GM21717 (cell line): ENCODE measurements around the gene SFXN2.
"Not testable (repeated sequence)": the region's sequence is repeated elsewhere in the genome, so short reads cannot be mapped to it uniquely, and the experiment has no call there.

Experiments used
- ATAC-seq: cut with Tn5 transposase; IDR thresholded peaks from one replicate; pipeline ENCODE4 v1.9.1; 2021; ENCODE audit warnings: mild to moderate bottlenecking, moderate library complexity; ENCODE audit not compliant: unreplicated experiment

The SFXN2 gene

GRCh38 chr10:102752266-102752930, 38.0 kb downstream of the SFXN2 start:
- no peak for ATAC-seq

GRCh38 chr10:102752934-102753664, 38.7 kb downstream of the SFXN2 start:
- no peak for ATAC-seq

GRCh38 chr10:102753718-102754117, 39.3 kb downstream of the SFXN2 start:
- ATAC-seq, result no peak

GRCh38 chr10:102757323-102757722, 42.9 kb downstream of the SFXN2 start:
- ATAC-seq, result no peak

- no peak for ATAC-seq
These were observed 44.0 kb downstream of the SFXN2 start for GRCh38 chr10:102758240-102758932.

- not testable (repeated sequence) for ATAC-seq
These were observed 44.5 kb downstream of the SFXN2 start for GRCh38 chr10:102758933-102759262.

GRCh38 chr10:102759497-102760210, 45.2 kb downstream of the SFXN2 start:
- no peak for ATAC-seq

GRCh38 chr10:102761981-102762380, 47.5 kb downstream of the SFXN2 start:
- no peak for ATAC-seq

GRCh38 chr10:102762401-102763015, 48.1 kb downstream of the SFXN2 start:
- no peak for ATAC-seq

GRCh38 chr10:102763037-102763607, 48.7 kb downstream of the SFXN2 start:
- ATAC-seq, result no peak

- ATAC-seq, result no peak
These were observed 50.2 kb downstream of the SFXN2 start for GRCh38 chr10:102764470-102765161.

GRCh38 chr10:102765336-102765735, 50.9 kb downstream of the SFXN2 start:
- ATAC-seq, result no peak

- no peak for ATAC-seq
These were observed 53.2 kb downstream of the SFXN2 start for GRCh38 chr10:102767428-102768160.

GRCh38 chr10:102769375-102770107, 55.1 kb downstream of the SFXN2 start:
- ATAC-seq, result no peak

- ATAC-seq, result no peak
These were observed 55.7 kb downstream of the SFXN2 start for GRCh38 chr10:102770108-102770482.

GRCh38 chr10:102770792-102771191, 56.4 kb downstream of the SFXN2 start:
- ATAC-seq, result no peak

GRCh38 chr10:102773320-102773719, 58.9 kb downstream of the SFXN2 start:
- ATAC-seq, result no peak

GRCh38 chr10:102773986-102774385, 59.5 kb downstream of the SFXN2 start:
- ATAC-seq, result no peak
